CMK (cell line): Measurements from ENCODE around the gene UBXN1.

Source experiments
- DNase-seq: peaks from one replicate; pipeline ENCODE4 v3.0.0-alpha.2; 2010; ENCODE audit warnings: low read depth

Gene UBXN1

GRCh38 chr11:62678770-62679696 is at the start of gene UBXN1:
UBXN1 (minus strand) TSS chr11:62679073; CDS start chr11:62678923, 150 bp downstream.
- DNase-seq, result peak; percentile 69

GRCh38 chr11:62728171-62728988 is 49.5 kb upstream of the UBXN1 start, which contains the start of gene TTC9C:
TTC9C (plus strand) TSS chr11:62728486; CDS start chr11:62728849, 363 bp downstream.
- peak; percentile 70 for DNase-seq

GRCh38 chr11:62727872-62728170 is 48.9 kb upstream of the UBXN1 start:
- DNase-seq, result peak; percentile 80

- peak; percentile 95 for DNase-seq
These were observed 48.4 kb upstream of the UBXN1 start, which contains the start of gene HNRNPUL2 for GRCh38 chr11:62727165-62727871. HNRNPUL2 (minus strand) TSS chr11:62727457; CDS start chr11:62727156, 301 bp downstream.

- no peak for DNase-seq
These were observed 48.0 kb upstream of the UBXN1 start for GRCh38 chr11:62726915-62727164.

- DNase-seq, result no peak
These were observed 47.5 kb upstream of the UBXN1 start for GRCh38 chr11:62726156-62726914.

GRCh38 chr11:62725646-62726045 is 46.8 kb upstream of the UBXN1 start:
- DNase-seq, result no peak

- no peak for DNase-seq
These were observed 45.3 kb upstream of the UBXN1 start for GRCh38 chr11:62724171-62724570.

GRCh38 chr11:62721994-62722393 is 43.1 kb upstream of the UBXN1 start:
- no peak for DNase-seq

- DNase-seq, result no peak
These were observed 40.6 kb upstream of the UBXN1 start for GRCh38 chr11:62719302-62719978.

- DNase-seq, result no peak
These were observed 37.9 kb upstream of the UBXN1 start for GRCh38 chr11:62716816-62717215.

- no peak for DNase-seq
These were observed 37.3 kb upstream of the UBXN1 start for GRCh38 chr11:62716206-62716605.

- DNase-seq, result no peak
These were observed 36.6 kb upstream of the UBXN1 start for GRCh38 chr11:62715150-62716130.

- no peak for DNase-seq
These were observed 34.5 kb upstream of the UBXN1 start for GRCh38 chr11:62713343-62713742.

GRCh38 chr11:62712861-62713260 is 34.0 kb upstream of the UBXN1 start:
- no peak for DNase-seq

GRCh38 chr11:62712276-62712812 is 33.5 kb upstream of the UBXN1 start:
- no peak for DNase-seq

- no peak for DNase-seq
These were observed 31.1 kb upstream of the UBXN1 start for GRCh38 chr11:62710001-62710345.

GRCh38 chr11:62709247-62710000 is 30.6 kb upstream of the UBXN1 start:
- DNase-seq, result no peak

GRCh38 chr11:62708793-62709192 is 29.9 kb upstream of the UBXN1 start:
- no peak for DNase-seq
